Measurements from ENCODE around the gene LPA.

Gene LPA

DNA sequence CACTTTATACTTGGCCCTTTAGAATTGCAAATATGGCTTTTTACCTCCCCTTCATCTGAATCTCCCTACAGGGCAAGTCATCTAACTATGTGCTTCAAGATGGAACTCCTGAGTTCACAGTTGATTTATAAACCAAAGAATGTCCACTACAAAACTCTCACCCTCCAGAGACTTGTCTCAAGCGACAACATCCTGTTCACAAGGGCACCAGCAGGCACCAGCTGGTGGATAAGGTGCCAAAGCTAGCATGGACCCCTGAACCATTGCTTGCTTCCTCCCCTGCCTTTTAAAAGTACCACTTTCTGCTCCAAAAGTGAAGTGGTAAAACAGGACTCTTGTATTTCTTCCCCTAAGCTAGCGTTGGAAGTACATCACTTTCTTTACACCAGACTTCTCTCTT, 154.5 kb downstream of the LPA start:
- H3K4me3 ChIP-seq (ENCODE audit: low read depth, low read length), result no peak overlapping the region
- DNase-seq (ENCODE audit: low read depth), result no peak
- TF ChIP-seq, protein P1, sequence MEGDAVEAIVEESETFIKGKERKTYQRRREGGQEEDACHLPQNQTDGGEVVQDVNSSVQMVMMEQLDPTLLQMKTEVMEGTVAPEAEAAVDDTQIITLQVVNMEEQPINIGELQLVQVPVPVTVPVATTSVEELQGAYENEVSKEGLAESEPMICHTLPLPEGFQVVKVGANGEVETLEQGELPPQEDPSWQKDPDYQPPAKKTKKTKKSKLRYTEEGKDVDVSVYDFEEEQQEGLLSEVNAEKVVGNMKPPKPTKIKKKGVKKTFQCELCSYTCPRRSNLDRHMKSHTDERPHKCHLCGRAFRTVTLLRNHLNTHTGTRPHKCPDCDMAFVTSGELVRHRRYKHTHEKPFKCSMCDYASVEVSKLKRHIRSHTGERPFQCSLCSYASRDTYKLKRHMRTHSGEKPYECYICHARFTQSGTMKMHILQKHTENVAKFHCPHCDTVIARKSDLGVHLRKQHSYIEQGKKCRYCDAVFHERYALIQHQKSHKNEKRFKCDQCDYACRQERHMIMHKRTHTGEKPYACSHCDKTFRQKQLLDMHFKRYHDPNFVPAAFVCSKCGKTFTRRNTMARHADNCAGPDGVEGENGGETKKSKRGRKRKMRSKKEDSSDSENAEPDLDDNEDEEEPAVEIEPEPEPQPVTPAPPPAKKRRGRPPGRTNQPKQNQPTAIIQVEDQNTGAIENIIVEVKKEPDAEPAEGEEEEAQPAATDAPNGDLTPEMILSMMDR (IDR thresholded peaks at IDR 0.05; ENCODE audit: control insufficient read depth, extremely low read depth, insufficient read depth), result no peak

DNA sequence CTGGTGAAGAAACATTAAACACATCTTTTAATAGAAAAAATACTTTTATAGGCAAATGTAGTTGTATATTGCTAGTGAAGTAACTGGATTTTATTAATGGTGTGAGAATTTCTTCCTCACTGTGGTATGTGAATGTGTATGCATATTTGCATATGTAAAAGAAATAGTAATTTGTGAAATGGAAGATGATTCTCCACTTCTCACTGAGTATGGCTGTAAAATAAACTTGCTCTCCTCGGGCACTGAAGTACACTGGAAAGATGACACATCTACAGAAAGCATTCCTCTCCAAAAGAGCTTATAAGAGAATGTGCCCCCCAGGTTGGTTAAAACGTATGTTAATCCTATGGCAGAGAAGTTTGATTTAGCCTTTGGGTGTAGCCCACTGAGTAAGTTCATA, 155.5 kb downstream of the LPA start:
- no peak overlapping the region for H3K4me3 ChIP-seq (ENCODE audit: low read depth, low read length)
- TF ChIP-seq, protein P1 (IDR thresholded peaks at IDR 0.05; ENCODE audit: control insufficient read depth, extremely low read depth, insufficient read depth), result no peak
- no peak for DNase-seq (ENCODE audit: low read depth)

DNA sequence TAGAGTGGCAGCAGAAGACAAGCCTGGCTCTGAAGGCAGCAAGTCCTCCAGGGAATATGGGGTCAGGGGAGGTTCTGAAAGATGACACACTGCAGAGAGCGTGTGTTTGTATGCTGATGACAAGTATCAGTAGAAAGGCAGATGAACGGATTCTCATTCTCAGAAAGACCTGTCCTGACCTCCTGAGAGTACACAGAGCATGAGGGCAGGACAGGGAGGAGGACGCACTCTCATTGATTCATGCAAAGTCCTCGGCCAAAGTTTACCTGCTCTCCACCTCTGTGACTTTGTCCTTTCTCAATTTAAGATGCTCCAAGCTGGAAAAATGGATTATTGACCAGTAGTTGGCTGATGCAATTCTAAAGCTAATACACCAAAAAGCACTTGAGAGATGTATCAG, 156.7 kb downstream of the LPA start:
- TF ChIP-seq, protein P1 (IDR thresholded peaks at IDR 0.05; ENCODE audit: control insufficient read depth, extremely low read depth, insufficient read depth), result no peak
- no peak overlapping the region for H3K4me3 ChIP-seq (ENCODE audit: low read depth, low read length)
- DNase-seq (ENCODE audit: low read depth), result no peak

DNA sequence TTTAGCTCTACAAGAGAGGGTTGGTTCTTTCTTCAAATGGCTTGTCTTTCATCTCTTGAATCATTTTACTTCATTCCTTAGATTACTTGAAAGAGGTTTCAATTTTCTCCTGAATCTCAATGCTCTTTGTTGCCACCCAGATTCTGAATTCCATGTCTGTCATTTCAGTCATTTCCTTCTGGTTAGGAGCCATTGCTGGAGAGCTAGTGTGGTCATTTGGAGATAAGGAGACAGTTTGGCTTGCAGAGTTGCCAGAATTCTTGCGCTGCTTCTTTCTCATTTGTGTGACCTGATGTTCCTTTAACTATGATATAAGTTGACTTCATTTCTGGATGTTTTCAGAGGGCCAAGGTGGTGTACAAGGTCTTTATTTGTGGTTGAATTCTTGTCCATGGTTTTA, 158.1 kb downstream of the LPA start:
- no peak for DNase-seq (ENCODE audit: low read depth)
- H3K4me3 ChIP-seq (ENCODE audit: low read depth, low read length), result no peak overlapping the region
- TF ChIP-seq, protein P1 (IDR thresholded peaks at IDR 0.05; ENCODE audit: control insufficient read depth, extremely low read depth, insufficient read depth), result no peak

DNA sequence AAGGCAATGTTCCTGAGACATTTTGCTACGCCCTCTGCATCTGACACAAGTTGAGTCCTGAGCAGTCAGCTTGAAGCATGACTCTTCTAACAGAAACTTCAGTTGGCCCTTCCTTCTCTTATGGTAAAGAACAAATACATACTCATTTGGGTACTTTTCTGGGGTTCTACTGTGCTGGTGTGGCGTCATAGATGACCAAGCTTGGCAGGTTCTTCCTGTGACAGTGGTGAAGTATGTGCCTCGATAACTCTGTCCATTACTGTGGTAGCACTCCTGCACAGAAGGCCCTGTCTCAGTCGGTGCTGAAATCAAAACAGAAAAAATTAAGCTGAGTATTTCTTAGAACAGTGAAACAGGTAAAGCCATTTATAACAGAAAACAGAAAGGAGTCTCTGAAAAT, 163.4 kb downstream of the LPA start:
- no peak overlapping the region for H3K4me3 ChIP-seq (ENCODE audit: low read depth, low read length)
- DNase-seq (ENCODE audit: low read depth), result no peak
- TF ChIP-seq, protein P1 (IDR thresholded peaks at IDR 0.05; ENCODE audit: control insufficient read depth, extremely low read depth, insufficient read depth), result no peak

DNA sequence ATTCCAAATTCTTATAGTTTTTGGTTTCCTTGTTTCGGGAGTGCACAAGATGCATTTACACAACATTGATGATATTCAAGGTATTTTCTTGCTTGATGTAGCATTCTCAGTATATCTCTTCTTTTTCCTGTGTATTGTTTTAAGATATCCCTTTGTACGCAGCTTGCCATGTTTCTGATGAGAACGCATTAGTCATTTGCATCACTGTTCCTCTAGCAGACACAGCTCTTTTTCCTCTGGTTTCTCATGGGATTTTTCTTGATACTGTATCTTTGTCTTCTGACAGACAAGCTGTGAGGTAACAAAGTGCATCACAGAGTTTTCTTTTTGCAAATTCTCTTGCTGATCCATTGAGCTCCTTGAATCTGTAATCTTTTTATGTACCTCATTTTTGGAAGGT, 169.5 kb downstream of the LPA start:
- TF ChIP-seq, protein P1 (IDR thresholded peaks at IDR 0.05; ENCODE audit: control insufficient read depth, extremely low read depth, insufficient read depth), result no peak
- no peak for DNase-seq (ENCODE audit: low read depth)
- H3K4me3 ChIP-seq (ENCODE audit: low read depth, low read length), result no peak overlapping the region

DNA sequence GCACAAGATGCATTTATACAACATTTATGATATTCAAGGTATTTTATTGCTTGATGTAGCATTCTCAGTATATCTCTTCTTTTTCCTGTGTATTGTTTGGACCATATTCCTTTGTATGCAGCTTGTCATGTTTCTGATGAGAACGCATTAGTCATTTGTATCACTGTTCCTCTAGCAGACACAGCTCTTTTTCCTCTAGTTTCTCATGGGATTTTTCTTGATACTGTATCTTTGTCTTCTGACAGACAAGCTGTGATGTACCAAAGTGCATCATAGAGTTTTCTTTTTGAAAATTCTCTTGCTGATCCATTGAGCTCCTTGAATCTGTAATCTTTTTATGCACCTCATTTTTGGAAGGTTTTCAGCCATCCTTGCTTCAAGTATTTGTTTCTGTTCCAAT, 175.0 kb downstream of the LPA start:
- H3K4me3 ChIP-seq (ENCODE audit: low read depth, low read length), result no peak overlapping the region
- TF ChIP-seq, protein P1 (IDR thresholded peaks at IDR 0.05; ENCODE audit: control insufficient read depth, extremely low read depth, insufficient read depth), result no peak
- no peak for DNase-seq (ENCODE audit: low read depth)

Measured in LNCaP clone FGC (cell line).